D721Med (cell line): Measurements from ENCODE around the gene CCDC88A.

Experiments
- DNase-seq: peaks from one replicate; pipeline ENCODE4 v3.0.0; 2011; ENCODE audit warnings: low spot score; ENCODE audit not compliant: insufficient read length
- FAIRE-seq: peaks from 2 replicates; lab custom pipeline; 2011; peaks lifted over from hg19 to GRCh38; lab: Jason Lieb, UNC
- TF ChIP-seq, protein P1 (sequence below): IDR thresholded peaks from 2 replicates; pipeline ENCODE4 v1.5.1; 2012; ENCODE audit warnings: mild to moderate bottlenecking, control low read depth; ENCODE audit not compliant: insufficient read depth; ENCODE audit errors: missing control alignments

Gene CCDC88A

DNA sequence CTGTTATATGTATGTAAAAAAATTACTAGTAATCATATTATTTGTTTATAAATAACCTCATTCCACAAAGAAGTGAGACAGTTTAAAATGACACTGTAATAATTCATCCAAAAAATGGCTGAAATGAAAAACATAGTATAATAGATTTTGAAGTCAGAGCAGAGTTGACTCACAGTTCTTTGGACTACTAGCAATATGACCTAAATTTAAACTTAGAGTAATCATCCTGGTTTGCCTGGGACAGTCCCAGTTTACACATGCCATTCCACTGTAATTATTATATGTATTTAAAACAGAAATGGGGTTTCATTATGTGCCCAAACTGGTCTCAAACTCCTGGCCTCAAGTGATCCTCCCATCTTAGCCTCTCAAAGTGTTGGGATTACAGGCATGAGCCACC lies 48.3 kb downstream of the CCDC88A start:
- DNase-seq = no peak
- TF ChIP-seq, protein P1, sequence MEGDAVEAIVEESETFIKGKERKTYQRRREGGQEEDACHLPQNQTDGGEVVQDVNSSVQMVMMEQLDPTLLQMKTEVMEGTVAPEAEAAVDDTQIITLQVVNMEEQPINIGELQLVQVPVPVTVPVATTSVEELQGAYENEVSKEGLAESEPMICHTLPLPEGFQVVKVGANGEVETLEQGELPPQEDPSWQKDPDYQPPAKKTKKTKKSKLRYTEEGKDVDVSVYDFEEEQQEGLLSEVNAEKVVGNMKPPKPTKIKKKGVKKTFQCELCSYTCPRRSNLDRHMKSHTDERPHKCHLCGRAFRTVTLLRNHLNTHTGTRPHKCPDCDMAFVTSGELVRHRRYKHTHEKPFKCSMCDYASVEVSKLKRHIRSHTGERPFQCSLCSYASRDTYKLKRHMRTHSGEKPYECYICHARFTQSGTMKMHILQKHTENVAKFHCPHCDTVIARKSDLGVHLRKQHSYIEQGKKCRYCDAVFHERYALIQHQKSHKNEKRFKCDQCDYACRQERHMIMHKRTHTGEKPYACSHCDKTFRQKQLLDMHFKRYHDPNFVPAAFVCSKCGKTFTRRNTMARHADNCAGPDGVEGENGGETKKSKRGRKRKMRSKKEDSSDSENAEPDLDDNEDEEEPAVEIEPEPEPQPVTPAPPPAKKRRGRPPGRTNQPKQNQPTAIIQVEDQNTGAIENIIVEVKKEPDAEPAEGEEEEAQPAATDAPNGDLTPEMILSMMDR = no peak
- no peak for FAIRE-seq

DNA sequence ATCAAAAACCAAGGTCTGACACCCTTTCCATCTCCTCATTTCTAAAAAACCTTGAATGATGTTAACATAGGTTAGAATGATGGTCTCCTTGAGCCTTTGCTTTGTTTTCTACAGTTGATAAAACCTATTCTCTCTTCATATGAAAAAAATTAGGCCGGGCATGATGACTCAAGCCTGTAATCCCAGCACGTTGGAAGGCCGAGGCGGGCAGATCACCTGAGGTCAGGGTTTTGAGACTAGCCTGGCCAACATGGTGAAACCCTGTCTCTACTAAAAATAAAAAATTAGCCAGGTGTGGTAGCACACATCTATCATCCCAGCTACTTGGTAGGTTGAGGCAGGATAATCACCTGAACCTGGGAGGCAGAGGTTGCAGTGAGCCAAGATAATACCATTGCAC lies 49.4 kb downstream of the CCDC88A start:
- FAIRE-seq = no peak
- TF ChIP-seq, protein P1 = no peak
- DNase-seq = no peak

DNA sequence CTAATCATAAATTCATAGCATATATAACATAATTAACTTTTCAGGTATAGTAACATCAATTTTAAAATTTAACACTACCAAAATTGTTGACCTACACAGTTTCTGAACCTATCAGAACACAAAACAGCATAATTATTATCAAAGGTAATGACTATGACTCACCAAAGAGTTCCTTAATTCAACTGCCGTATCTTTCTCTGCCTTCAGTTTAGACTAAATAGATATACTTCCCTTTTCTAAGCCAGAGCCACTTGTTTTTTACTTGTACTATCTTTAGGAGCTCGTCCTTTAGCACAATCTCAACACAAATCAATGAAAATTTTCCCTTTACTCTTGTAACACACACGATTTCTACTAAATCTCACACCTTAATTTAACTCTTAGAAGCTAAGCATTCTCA lies 54.4 kb downstream of the CCDC88A start:
- FAIRE-seq = no peak

DNA sequence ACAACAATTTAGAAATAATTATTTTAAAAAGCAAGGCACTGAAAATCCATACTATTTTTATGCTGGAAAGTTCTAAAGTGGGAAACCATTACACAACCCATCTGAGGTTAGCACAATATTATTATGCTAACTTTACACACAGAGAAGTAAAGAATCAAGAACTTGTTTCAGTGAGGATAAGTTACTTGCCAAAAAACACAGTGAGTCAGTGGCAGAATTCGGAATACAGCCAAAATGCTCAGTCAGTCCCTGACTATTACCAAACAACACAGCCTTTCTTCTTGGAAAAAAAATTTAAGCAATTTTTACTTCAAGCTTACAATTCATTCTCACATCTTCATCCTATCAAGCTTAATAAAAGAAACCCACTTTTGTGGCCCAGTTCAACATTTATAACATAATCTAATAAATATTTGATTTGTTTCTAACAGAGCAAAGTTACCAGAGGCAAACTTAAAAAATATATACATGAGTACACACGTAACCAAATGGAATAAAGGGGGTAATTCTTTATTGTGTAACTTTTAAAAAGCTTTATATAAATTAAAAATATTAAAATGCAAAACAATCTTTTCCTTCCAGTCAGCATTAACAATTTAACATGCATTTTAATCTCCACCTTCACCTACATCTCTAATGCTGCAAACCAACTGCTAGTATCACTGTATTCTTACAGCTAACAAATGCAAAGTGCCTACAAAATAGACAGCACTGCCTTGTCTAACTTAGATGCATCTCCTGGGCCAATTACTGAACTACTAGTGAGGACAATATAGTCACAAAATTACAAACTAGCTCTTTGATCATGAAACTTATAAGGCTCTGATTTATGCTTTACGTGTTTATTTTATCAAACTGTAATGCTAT lies 55.2 kb downstream of the CCDC88A start:
- DNase-seq (no peak), FAIRE-seq (no peak)
- TF ChIP-seq, protein P1 = no peak

More for the DNA sequence above, 54.4 kb downstream of the CCDC88A start:
- no peak for DNase-seq
- TF ChIP-seq, protein P1 = no peak

DNA sequence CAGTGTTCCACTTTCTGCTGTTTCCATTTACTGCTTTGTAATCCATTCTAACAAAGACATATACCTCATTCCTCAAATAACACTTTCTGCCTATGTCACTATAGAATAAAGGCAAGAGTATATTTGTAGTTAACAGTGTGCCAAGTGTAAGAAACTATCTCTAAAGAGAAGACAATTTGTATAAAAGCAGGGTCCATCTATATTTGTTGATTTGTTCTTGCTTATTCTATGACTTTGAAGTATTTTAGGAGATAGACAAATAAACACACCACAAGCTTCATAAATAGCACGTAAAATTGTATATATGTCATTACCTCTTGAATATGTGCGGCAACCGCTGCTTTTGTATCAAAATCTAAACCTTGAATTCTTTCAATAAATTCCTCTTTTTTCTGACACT lies 56.0 kb downstream of the CCDC88A start:
- no peak for FAIRE-seq
- TF ChIP-seq, protein P1 = no peak
- no peak for DNase-seq

DNA sequence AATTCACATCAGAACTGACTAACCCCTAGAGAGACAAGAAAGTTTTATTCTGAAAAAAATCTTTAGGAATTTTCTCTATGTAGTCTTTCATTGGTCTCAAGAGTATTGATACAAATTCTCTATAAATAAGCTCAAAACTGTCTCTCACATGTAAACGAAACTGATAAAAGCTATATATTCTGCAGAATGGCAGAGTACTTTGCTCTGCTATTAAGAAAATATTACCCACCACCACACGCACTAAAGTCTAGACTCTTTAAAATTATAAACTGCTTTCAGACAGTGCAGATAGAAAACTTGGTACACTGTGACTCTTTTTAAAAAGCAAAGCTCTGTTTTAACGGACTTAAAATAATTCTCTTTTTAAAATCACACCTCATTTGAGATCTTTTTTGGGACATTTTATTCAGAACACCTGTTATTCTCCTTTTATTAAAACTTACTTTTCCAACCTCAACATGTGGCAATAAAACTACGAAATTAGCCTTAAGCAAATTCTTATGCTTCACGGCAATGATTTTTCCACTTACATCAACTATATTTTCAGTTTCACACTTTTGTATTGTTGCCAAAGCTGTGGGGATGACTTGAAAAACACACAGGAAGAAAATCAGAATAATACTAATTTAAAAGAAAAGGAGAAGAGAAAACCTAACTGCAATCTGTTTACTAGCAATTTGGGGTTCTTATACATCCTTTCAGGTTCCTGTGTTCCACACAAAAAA lies 58.0 kb downstream of the CCDC88A start:
- FAIRE-seq (no peak), DNase-seq (no peak)

More for the DNA sequence above, 58.0 kb downstream of the CCDC88A start:
- TF ChIP-seq, protein P1 = no peak
